SW 1271 (cell line): ENCODE data around the gene RALGPS1.

Experiments used
- DNase-seq, 2 experiments: peaks; one replicate each; lab custom pipeline; 2025; lab: John Stamatoyannopoulos, UW

The RALGPS1 gene

GRCh38 chr9:127205952-127206351 lies 291.4 kb downstream of the RALGPS1 start:
- DNase-seq, result no peak

GRCh38 chr9:127206666-127207065 lies 292.1 kb downstream of the RALGPS1 start:
- no peak for DNase-seq

- no peak for DNase-seq
Measured at GRCh38 chr9:127207734-127208410, 293.3 kb downstream of the RALGPS1 start.

- no peak for DNase-seq
Measured at GRCh38 chr9:127208416-127208815, 293.8 kb downstream of the RALGPS1 start.

GRCh38 chr9:127209220-127209619 lies 294.6 kb downstream of the RALGPS1 start:
- no peak for DNase-seq

- DNase-seq, result no peak
Measured at GRCh38 chr9:127209948-127210640, 295.5 kb downstream of the RALGPS1 start.

- no peak for DNase-seq
Measured at GRCh38 chr9:127210851-127211730, 296.5 kb downstream of the RALGPS1 start.

GRCh38 chr9:127211983-127212382 lies 297.4 kb downstream of the RALGPS1 start:
- no peak for DNase-seq

GRCh38 chr9:127212453-127212852 lies 297.9 kb downstream of the RALGPS1 start:
- DNase-seq, result no peak

- no peak for DNase-seq
Measured at GRCh38 chr9:127213859-127214258, 299.3 kb downstream of the RALGPS1 start.

- DNase-seq, result peak in 1 of 2 experiments; percentile 40
Measured at GRCh38 chr9:127214421-127215267, 300.1 kb downstream of the RALGPS1 start.

GRCh38 chr9:127215268-127216209 lies 301.0 kb downstream of the RALGPS1 start:
- no peak for DNase-seq

- DNase-seq, result no peak
Measured at GRCh38 chr9:127216210-127216887, 301.8 kb downstream of the RALGPS1 start.

- DNase-seq, result no peak
Measured at GRCh38 chr9:127216888-127217217, 302.3 kb downstream of the RALGPS1 start.

- DNase-seq, result no peak
Measured at GRCh38 chr9:127218818-127219217, 304.2 kb downstream of the RALGPS1 start.

GRCh38 chr9:127219520-127219919 lies 304.9 kb downstream of the RALGPS1 start:
- DNase-seq, result no peak

GRCh38 chr9:127221695-127222094 lies 307.1 kb downstream of the RALGPS1 start:
- DNase-seq, result no peak

- DNase-seq, result no peak
Measured at GRCh38 chr9:127222388-127223095, 308.0 kb downstream of the RALGPS1 start.

- DNase-seq, result no peak
Measured at GRCh38 chr9:127223266-127223665, 308.7 kb downstream of the RALGPS1 start.

- DNase-seq, result no peak
Measured at GRCh38 chr9:127223810-127224177, 309.2 kb downstream of the RALGPS1 start.
